Measurements from ENCODE around the gene CFAP251.

CFAP251 gene

DNA sequence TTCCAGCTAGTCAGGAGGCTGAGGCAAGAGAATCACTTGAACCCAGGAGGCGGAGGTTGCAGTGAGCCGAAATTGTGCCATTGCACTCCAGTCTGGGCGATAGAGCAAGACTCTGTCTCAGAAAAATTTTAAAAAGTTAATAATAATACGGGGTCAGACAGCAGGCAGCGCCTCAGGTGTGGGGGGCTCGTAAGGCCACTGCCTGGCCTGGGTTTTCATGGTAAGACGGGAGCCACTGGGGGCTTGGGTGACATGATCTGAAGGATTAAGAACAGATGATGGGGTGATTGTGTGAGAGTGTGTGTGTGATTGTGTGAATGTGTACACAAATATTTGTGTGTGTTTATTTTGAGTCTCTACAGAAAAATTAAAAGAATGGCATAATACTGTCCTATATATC is 126.9 kb downstream of the CFAP251 start:
- no peak overlapping the region for H3K4me3 ChIP-seq (ENCODE audit: insufficient read length, low read depth)
- no peak for DNase-seq (ENCODE audit: low read depth, low spot score)
- no peak overlapping the region for H3K9ac ChIP-seq (ENCODE audit: insufficient read length, low read depth)
- H3K9me3 ChIP-seq (ENCODE audit: insufficient read depth, low read length), result peaks cover 23% of the 10 kb centered on the region
- H3K36me3 ChIP-seq (ENCODE audit: insufficient read depth, insufficient read length, low read length), result peaks cover 27% of the 10 kb centered on the region
- TF ChIP-seq ZNF274 (IDR thresholded peaks at IDR 0.05; ENCODE audit: low read depth, low read length) (no peak), YY1 (IDR thresholded peaks at IDR 0.05; ENCODE audit: insufficient read depth, insufficient read length) (no peak), SUZ12 (IDR thresholded peaks at IDR 0.05; ENCODE audit: extremely low read depth, insufficient read depth, insufficient read length) (no peak)
- H3K27me3 ChIP-seq (ENCODE audit: insufficient read depth, insufficient read length), result no peaks in the 10 kb centered on the region
- peaks cover 7% of the 10 kb centered on the region for H3K4me1 ChIP-seq (ENCODE audit: insufficient read depth, insufficient read length)

DNA sequence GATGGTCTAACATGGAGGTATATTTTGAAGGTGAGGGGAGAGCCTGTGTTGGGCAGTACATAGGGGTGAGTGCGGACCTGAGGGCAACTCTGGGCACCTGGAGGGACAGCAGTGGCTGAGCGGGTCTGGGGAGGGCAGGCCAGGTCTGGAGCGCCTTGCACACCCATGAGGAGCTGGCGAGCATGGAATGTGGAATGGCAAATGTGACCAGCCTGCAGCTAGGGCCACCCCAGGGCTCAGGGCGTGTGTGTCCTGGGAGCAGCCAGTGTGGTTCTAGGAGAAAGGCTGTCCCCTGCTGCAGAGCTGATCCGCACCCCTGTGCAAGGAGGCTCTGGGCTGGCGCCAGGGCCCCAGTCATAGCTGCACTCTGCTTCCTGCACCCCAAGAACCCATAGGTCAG is 127.8 kb downstream of the CFAP251 start:
- no peak overlapping the region for H3K9ac ChIP-seq (ENCODE audit: insufficient read length, low read depth)
- no peak for DNase-seq (ENCODE audit: low read depth, low spot score)
- peaks cover 23% of the 10 kb centered on the region for H3K9me3 ChIP-seq (ENCODE audit: insufficient read depth, low read length)
- TF ChIP-seq ZNF274 (IDR thresholded peaks at IDR 0.05; ENCODE audit: low read depth, low read length) (no peak), YY1 (IDR thresholded peaks at IDR 0.05; ENCODE audit: insufficient read depth, insufficient read length) (no peak), SUZ12 (IDR thresholded peaks at IDR 0.05; ENCODE audit: extremely low read depth, insufficient read depth, insufficient read length) (no peak)
- peaks cover 3% of the 10 kb centered on the region for H3K4me1 ChIP-seq (ENCODE audit: insufficient read depth, insufficient read length)
- no peak overlapping the region for H3K4me3 ChIP-seq (ENCODE audit: insufficient read length, low read depth)
- peaks cover 27% of the 10 kb centered on the region for H3K36me3 ChIP-seq (ENCODE audit: insufficient read depth, insufficient read length, low read length)
- H3K27me3 ChIP-seq (ENCODE audit: insufficient read depth, insufficient read length), result no peaks in the 10 kb centered on the region

DNA sequence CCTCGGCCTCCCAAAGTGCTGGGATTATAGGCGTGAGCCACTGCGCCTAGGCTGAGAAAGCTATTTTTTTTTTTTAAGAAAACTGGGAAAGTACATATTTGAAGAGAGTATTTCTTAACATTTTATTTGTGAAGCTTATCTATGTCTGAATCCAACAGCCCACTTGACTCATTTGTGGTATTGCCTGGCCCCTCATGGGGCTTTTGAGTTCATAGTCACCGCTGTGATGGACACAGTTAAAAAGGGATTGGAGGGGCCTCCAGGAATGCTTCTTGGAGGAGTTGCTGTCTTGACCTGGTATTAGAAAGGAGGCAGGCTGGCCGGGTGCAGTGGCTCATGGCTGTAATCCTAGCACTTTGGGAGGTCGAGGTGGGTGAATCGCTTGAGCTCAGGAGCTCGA is 129.8 kb downstream of the CFAP251 start:
- Histone ChIP-seq H3K27me3 (ENCODE audit: insufficient read depth, insufficient read length) (no peaks in the 10 kb centered on the region), H3K36me3 (ENCODE audit: insufficient read depth, insufficient read length, low read length) (peaks cover 27% of the 10 kb centered on the region), H3K4me1 (ENCODE audit: insufficient read depth, insufficient read length) (peaks cover 3% of the 10 kb centered on the region), H3K9ac (ENCODE audit: insufficient read length, low read depth) (no peak overlapping the region), H3K9me3 (ENCODE audit: insufficient read depth, low read length) (peaks cover 23% of the 10 kb centered on the region), H3K4me3 (ENCODE audit: insufficient read length, low read depth) (no peak overlapping the region)
- TF ChIP-seq YY1 (IDR thresholded peaks at IDR 0.05; ENCODE audit: insufficient read depth, insufficient read length) (no peak), SUZ12 (IDR thresholded peaks at IDR 0.05; ENCODE audit: extremely low read depth, insufficient read depth, insufficient read length) (no peak), ZNF274 (IDR thresholded peaks at IDR 0.05; ENCODE audit: low read depth, low read length) (no peak)
- no peak for DNase-seq (ENCODE audit: low read depth, low spot score)

DNA sequence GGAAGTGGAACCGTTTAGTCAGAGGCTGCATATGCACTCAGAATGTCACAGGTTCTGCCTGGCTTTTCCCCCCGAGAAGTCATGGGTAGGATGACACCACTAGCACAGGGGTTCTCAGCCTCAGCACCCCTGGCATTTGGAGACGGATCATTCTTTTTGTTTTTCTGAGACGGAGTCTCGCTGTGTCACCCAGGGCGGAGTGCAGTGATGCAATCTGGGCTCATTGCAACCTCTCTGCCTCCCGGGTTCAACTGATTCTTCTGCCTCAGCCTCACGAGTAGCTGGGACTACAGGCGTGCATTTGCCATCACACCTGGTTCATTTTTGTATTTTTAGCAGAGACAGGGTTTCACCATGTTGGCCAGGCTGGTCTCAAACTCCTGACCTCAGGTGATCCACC is 131.4 kb downstream of the CFAP251 start:
- DNase-seq (ENCODE audit: low read depth, low spot score), result no peak
- H3K9me3 ChIP-seq (ENCODE audit: insufficient read depth, low read length), result peaks cover 10% of the 10 kb centered on the region
- no peak for TF ChIP-seq ZNF274 (IDR thresholded peaks at IDR 0.05; ENCODE audit: low read depth, low read length)
- no peak for TF ChIP-seq SUZ12 (IDR thresholded peaks at IDR 0.05; ENCODE audit: extremely low read depth, insufficient read depth, insufficient read length)
- no peak for TF ChIP-seq YY1 (IDR thresholded peaks at IDR 0.05; ENCODE audit: insufficient read depth, insufficient read length)
- no peak overlapping the region for H3K4me3 ChIP-seq (ENCODE audit: insufficient read length, low read depth)
- no peak overlapping the region for H3K9ac ChIP-seq (ENCODE audit: insufficient read length, low read depth)
- no peaks in the 10 kb centered on the region for H3K27me3 ChIP-seq (ENCODE audit: insufficient read depth, insufficient read length)
- H3K36me3 ChIP-seq (ENCODE audit: insufficient read depth, insufficient read length, low read length), result peaks cover 15% of the 10 kb centered on the region
- peaks cover 3% of the 10 kb centered on the region for H3K4me1 ChIP-seq (ENCODE audit: insufficient read depth, insufficient read length)

DNA sequence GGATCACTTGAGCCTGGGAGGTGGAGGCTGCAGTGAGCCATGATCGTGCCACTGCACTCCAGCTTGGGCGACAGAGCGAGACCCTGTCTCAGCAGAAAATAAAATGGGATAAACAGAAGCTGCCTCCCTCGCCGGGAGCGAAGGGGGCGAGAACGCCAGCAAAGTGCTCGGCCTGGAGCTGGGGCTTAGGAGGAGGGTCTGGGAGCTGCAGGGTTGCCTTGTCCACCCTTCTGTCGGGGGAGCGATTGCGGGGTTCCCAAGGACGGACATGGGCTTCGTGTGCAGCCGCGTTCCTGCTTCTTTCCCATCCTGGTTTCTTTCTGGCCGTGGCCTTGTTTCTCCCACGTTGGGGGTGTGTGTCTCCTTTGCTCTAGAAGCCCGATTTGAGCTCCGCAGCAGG is 132.3 kb downstream of the CFAP251 start:
- TF ChIP-seq ZNF274 (IDR thresholded peaks at IDR 0.05; ENCODE audit: low read depth, low read length) (no peak), SUZ12 (IDR thresholded peaks at IDR 0.05; ENCODE audit: extremely low read depth, insufficient read depth, insufficient read length) (no peak), YY1 (IDR thresholded peaks at IDR 0.05; ENCODE audit: insufficient read depth, insufficient read length) (no peak)
- H3K27me3 ChIP-seq (ENCODE audit: insufficient read depth, insufficient read length), result no peaks in the 10 kb centered on the region
- H3K9me3 ChIP-seq (ENCODE audit: insufficient read depth, low read length), result peaks cover 1% of the 10 kb centered on the region
- no peak for DNase-seq (ENCODE audit: low read depth, low spot score)
- no peak overlapping the region for H3K4me3 ChIP-seq (ENCODE audit: insufficient read length, low read depth)
- H3K36me3 ChIP-seq (ENCODE audit: insufficient read depth, insufficient read length, low read length), result peaks cover 19% of the 10 kb centered on the region
- H3K9ac ChIP-seq (ENCODE audit: insufficient read length, low read depth), result no peak overlapping the region
- peaks cover 3% of the 10 kb centered on the region for H3K4me1 ChIP-seq (ENCODE audit: insufficient read depth, insufficient read length)

DNA sequence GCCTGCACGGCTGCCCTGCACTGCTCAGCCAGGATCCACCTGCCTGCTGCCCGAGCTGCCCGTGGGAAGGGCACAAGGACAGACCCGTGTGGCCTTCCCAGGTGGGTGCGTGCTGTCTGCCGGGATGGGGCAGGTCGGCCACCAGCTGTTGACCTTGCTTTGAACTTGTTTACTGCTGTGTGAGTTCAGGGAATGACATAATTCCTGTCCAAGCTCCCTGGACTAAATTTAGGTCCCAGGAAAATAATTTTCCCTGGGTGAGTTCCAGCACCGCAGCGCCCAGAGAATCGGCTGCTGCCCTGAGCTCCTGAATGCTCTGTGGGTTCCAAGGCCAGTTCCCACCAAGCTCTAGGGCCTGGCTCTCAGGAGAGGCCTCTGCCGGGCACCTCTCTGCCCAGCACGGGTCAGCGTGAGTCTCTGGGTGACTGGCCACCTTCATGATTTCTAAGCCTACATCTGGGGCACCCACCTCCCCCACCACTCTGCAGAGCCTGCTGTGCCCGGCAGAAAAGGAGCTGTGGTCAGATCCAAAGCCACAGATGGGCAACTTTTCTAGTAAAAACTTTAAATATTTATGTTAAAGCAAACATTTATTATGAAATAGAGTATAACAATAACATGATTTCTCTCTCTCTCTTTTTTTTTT is 133.0 kb downstream of the CFAP251 start:
- H3K36me3 ChIP-seq (ENCODE audit: insufficient read depth, insufficient read length, low read length), result peaks cover 13% of the 10 kb centered on the region
- H3K9me3 ChIP-seq (ENCODE audit: insufficient read depth, low read length), result no peaks in the 10 kb centered on the region
- no peak for DNase-seq (ENCODE audit: low read depth, low spot score)
- no peak overlapping the region for H3K4me3 ChIP-seq (ENCODE audit: insufficient read length, low read depth)
- H3K4me1 ChIP-seq (ENCODE audit: insufficient read depth, insufficient read length), result peaks cover 3% of the 10 kb centered on the region
- no peaks in the 10 kb centered on the region for H3K27me3 ChIP-seq (ENCODE audit: insufficient read depth, insufficient read length)
- no peak overlapping the region for H3K9ac ChIP-seq (ENCODE audit: insufficient read length, low read depth)
- TF ChIP-seq ZNF274 (IDR thresholded peaks at IDR 0.05; ENCODE audit: low read depth, low read length), result no peak
- no peak for TF ChIP-seq YY1 (IDR thresholded peaks at IDR 0.05; ENCODE audit: insufficient read depth, insufficient read length)
- no peak for TF ChIP-seq SUZ12 (IDR thresholded peaks at IDR 0.05; ENCODE audit: extremely low read depth, insufficient read depth, insufficient read length)

DNA sequence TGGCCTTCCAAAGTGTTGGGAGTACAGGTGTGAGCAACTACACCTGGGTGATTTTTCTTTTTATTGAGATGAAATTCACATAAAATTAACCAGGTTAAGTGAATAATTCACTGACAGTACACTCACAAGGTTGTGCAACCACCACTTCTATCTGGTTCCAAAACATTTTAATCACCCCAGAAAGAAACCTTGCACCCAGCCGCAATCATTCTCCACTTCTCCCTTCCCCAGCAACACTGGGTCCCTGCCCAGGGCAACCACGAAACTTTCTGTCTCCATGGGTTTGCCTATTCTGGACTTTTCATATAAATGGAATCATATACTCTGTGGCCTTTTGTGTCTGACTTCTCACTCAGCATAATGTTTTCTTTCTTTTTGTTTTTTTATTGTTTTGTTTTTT is 133.9 kb downstream of the CFAP251 start:
- no peak overlapping the region for H3K4me3 ChIP-seq (ENCODE audit: insufficient read length, low read depth)
- no peak for DNase-seq (ENCODE audit: low read depth, low spot score)
- no peak overlapping the region for H3K9ac ChIP-seq (ENCODE audit: insufficient read length, low read depth)
- H3K4me1 ChIP-seq (ENCODE audit: insufficient read depth, insufficient read length), result peaks cover 3% of the 10 kb centered on the region
- TF ChIP-seq SUZ12 (IDR thresholded peaks at IDR 0.05; ENCODE audit: extremely low read depth, insufficient read depth, insufficient read length), result no peak
- H3K36me3 ChIP-seq (ENCODE audit: insufficient read depth, insufficient read length, low read length), result peaks cover 18% of the 10 kb centered on the region
- H3K9me3 ChIP-seq (ENCODE audit: insufficient read depth, low read length), result no peaks in the 10 kb centered on the region
- no peaks in the 10 kb centered on the region for H3K27me3 ChIP-seq (ENCODE audit: insufficient read depth, insufficient read length)
